Measurements from ENCODE around the gene PCSK6. TPM values are rescaled to one million over a fixed set of nuclear protein-coding genes. Genes with fewer than 3 reads are reported as not detected.

The PCSK6 gene
- total RNA-seq, 1 donor from 2014 or later = 3.7 TPM

GRCh38 chr15:101255615-101256241, 233.8 kb downstream of the PCSK6 start:
- no peak for DNase-seq (ENCODE audit: low read depth)
- no peak overlapping the region for H3K4me3 ChIP-seq (ENCODE audit: low read depth, low read length)
- no peak for TF ChIP-seq CTCF (conservative IDR thresholded peaks at IDR 0.05; ENCODE audit: low read depth, low read length)

- TF ChIP-seq CTCF (conservative IDR thresholded peaks at IDR 0.05; ENCODE audit: low read depth, low read length) = no peak
- H3K4me3 ChIP-seq (ENCODE audit: low read depth, low read length) = no peak overlapping the region
- no peak for DNase-seq (ENCODE audit: low read depth)
These were observed 234.5 kb downstream of the PCSK6 start for GRCh38 chr15:101255051-101255395.

- H3K4me3 ChIP-seq (ENCODE audit: low read depth, low read length) = no peak overlapping the region
- TF ChIP-seq CTCF (conservative IDR thresholded peaks at IDR 0.05; ENCODE audit: low read depth, low read length) = no peak
- DNase-seq (ENCODE audit: low read depth) = no peak
These were observed 235.1 kb downstream of the PCSK6 start for GRCh38 chr15:101254157-101255050.

Other genes starting within 250 kb of the PCSK6 start
- gene CHSY1, start 237.7 kb downstream of the PCSK6 start, total RNA-seq = 14.4 and 19.2 TPM in 2 replicates
- 47.7 and 67.9 TPM in 2 replicates for gene SELENOS, start 212.2 kb downstream of the PCSK6 start, total RNA-seq
- 62.4 and 97.7 TPM in 2 replicates for gene SNRPA1, start 194.5 kb downstream of the PCSK6 start, total RNA-seq
- gene TM2D3, start 162.7 kb upstream of the PCSK6 start, total RNA-seq = 22.3 and 30.5 TPM in 2 replicates
- gene TARS3, start 234.8 kb upstream of the PCSK6 start, total RNA-seq = 9.5 and 9.9 TPM in 2 replicates